ENCODE results near the gene AP5S1. TPM values are rescaled to one million over a fixed set of nuclear protein-coding genes. Genes with fewer than 3 reads are reported as not detected.
"Not testable (repeated sequence)": the region's sequence is repeated elsewhere in the genome, so short reads cannot be mapped to it uniquely, and the experiment has no call there.

Gene AP5S1
- polyA plus RNA-seq, 10 donors = 6.8 to 10.2 (median 8.3) TPM

DNA sequence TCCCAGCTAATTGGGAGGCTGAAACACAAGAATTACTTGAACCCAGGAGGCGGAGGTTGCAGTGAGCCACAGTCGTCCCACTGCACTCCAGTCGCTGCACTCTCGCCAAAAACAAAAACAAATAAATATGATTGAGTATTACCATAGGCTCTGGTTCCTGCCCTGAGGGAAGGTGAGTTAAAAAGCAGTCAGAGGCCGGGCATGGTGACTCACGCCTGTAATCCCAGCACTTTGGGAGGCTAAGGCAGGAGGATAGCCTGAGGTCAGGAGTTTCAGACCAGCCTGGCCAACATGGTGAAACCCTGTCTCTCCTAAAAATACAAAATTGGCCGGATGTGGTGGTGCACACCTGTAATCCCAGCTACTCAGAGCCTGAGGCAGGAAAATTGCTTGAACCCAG is 19.9 kb downstream of the AP5S1 start:
- DNase-seq = not testable (repeated sequence)

DNA sequence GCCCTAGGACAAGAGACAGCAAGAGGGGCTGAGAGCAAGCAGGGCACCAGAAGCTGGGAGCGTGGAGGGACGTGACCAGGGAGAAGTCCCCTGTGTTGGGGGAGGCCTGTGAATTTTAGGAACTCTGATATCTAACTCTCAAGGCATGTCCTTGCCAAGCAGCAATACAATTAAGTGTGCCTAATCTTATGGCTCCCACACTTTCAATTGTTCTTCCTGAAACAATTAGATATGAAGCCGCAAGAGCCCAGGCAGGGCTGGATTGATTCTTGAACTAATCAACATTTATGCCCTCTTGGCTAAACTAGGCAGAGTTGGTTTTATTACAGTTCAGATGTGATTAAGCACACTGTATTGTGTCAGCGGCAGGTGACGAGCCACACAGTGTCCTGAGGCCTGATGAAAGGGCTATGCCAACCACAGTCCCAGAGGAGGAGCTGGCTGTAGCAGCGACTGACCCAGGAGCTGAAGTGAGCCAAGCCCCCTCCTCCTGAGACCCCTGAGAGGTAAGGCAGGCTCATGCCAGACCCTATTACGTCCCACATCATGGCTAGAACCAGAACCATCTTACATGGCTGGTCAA is 22.1 kb downstream of the AP5S1 start:
- DNase-seq = no peak

DNA sequence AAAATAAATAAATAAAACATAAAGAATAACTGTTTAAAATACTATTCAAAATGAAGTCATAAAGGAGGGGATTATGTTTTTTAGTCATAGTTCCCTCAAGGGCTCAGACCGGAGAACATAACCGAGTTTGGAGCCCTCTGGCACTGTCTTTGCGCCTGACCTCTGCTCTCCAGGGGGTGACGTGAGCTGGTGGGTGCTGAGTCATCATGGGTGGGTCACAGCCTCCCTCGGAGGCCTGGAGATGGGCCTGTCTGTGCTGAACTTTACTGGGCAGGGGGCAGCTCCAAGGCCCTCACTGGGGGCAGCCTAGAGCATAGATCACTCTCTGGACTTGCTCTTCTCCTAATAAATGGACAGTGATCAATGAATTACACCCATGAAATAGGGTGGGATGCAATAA is 23.1 kb downstream of the AP5S1 start:
- DNase-seq = no peak

DNA sequence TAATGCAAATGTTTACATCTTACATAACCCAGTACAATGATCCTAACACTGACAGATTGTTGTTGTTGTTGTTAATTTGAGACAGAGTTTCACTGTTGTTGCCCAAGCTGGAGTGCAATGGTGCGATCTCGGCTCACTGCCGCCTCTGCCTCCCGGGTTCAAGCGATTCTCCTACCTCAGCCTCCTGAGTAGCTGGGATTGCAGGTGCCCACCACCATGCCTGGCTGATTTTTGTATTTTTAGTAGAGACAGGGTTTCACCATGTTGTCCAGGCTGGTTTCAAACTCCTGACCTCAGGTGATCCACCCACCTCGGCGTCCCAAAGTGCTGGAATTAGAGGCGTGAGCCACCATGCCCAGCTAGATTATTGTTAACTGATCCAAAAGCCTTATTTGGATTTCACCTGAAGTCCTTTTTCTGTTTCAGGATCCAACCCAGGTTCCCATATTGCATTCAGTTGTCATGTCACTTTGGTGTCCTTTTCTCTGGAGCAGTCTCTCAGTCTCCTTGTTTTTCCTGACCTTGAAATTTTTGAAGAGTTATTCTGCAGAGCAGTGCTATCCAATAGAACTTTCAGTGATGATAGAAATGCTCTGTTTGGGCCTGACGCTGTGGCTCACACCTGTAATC is 23.8 kb downstream of the AP5S1 start:
- not testable (repeated sequence) for DNase-seq

DNA sequence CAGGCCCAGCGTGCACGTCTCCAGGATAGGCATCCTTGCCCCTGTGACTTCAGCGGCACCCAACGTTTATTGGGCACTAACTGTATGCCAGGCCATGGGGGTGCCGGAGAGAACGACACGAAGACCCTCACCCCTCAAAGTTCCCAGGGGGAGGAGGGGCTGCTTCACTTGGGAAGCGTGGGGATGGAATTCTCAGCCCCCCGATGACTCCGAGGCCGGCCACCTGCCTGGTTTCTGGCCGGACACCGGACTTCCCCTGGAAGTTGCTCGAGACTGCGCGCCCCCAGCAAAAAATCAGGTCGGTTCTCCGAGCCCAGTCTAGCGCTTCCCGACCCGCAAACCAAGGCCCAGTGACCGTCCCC is 26.0 kb downstream of the AP5S1 start:
- peak in 1 of 3 donors; percentile 18 for DNase-seq

DNA sequence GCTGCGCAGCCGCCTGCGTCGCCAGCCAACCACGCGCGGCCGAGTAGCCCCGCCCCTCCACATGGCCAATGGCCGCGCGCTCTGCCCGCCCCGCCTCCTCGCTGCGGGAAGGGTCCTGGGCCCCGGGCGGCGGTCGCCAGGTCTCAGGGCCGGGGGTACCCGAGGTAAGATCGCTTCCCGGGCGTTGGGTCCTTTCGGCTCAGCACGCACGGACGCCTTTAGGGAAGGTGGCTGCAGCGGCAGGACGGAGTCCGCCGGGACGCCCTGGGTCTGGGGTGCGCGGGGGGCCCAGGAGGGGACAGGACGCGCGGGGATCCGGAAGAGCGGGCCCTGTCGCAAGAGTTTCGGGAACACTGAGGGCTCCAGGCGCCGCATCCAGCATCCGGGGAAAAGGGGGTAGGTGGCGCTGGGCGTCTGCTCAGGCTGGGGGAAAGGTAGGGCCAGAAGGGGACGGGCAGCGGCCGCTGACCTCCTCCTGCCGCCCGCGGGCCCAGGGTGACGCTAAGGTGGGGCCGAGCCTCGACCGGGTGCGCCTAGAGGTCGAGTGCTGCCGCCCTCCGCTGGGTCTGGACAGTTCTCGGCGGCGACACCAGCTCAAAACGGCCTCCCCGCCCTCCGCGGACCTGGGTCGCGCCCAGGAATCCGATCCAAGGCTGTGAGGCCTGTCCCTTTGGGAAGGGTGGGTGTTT is 26.5 kb downstream of the AP5S1 start, which contains the start of gene MAVS:
Gene MAVS, plus strand, starts transcription at position 95 of the 689 bp plus-strand sequence. CDS start 7,791 bp downstream, outside the sequence.
- peak; percentile 79 to 96 (median 90) for DNase-seq

DNA sequence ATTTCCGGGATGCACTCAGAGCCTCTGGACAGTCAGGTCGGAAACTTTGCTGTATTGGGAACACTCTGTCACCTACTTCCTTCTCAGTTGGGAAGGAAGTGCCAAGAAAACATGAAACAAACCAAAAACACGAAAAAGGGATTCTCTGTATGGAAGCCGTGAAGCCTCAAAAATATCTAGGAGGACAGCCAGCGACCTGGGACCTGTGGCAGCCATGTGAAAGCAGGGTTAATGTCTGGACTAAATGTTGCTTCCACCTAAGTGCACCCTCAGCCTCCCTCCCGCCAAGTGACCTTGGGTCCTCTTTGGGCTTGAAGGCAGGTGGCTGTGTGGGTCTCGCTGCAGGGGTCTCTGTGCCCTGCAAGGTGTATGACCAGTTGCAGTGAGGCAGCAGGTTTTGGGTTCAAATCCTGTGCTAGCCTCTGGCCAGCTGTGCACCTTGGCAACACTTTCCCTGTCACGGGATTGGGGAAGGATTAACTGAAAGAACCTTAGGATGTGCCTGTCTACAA is 27.1 kb downstream of the AP5S1 start:
- no peak for DNase-seq

DNA sequence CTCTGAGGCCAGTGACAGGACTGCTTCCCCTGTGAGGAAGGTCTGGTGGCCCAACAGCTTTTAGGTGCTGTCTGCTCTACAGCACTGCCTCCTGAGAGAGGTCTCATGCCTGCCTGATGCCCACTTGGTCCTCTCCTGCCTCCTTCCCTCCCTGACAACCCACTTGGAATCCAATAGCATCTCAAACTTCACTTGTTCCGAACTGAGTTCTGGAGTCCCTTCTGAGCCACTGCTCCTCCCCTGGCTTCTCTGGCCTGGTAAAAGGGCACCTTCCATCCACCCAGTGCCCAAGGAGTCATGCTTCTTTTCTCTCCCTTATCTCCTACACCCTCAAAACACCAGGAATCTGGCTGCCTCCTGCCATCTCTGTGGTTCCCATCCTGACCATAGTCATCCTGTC is 28.2 kb downstream of the AP5S1 start:
- DNase-seq = no peak

DNA sequence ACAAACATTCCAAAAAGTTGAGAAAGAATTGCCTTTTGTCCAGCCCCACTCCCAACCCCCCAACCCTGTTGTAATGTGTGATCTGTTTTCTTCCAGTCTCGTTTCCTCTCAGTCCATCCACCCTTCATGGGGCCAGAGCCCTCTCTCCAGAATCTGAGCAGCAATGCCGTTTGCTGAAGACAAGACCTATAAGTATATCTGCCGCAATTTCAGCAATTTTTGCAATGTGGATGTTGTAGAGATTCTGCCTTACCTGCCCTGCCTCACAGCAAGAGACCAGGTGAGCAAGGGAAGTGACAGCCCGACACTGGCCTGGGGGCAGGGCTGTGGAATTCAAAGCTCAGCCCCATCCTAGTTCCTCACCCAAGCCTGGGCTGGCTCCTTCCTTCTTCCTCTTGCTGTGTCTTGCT is 34.1 kb downstream of the AP5S1 start:
- DNase-seq = no peak

DNA sequence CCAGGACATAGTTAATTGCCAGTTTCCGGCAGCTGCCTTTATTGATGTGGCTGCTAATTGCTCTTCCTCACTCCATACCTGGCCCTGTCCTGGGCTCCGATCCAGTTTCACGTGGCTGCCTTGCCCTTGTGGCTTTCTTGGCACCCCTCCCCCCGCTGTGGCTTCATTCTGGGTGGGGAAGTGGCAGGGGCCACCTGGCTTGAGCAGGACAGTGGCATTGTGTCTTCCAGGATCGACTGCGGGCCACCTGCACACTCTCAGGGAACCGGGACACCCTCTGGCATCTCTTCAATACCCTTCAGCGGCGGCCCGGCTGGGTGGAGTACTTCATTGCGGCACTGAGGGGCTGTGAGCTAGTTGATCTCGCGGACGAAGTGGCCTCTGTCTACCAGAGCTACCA is 37.1 kb downstream of the AP5S1 start:
- no peak for DNase-seq

DNA sequence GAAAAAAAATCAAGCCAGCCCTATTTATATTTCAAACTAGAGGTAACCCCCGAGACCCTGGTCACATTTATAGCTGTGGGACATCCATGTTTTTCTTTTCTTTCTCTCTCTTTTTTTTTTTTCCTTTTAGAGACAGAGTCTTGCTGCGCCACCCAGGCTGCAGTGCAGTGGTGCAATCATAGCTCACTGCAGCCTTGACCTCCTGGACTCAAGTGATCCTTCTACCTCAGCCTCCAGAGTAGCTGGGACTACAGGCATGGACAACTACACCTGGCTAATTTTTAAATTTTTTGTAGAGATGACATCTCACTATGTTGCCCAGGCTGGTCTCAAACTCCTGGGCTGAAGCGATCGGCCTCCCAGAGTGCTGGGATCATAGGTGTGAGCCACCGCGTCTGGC is 38.3 kb downstream of the AP5S1 start:
- DNase-seq = no peak

DNA sequence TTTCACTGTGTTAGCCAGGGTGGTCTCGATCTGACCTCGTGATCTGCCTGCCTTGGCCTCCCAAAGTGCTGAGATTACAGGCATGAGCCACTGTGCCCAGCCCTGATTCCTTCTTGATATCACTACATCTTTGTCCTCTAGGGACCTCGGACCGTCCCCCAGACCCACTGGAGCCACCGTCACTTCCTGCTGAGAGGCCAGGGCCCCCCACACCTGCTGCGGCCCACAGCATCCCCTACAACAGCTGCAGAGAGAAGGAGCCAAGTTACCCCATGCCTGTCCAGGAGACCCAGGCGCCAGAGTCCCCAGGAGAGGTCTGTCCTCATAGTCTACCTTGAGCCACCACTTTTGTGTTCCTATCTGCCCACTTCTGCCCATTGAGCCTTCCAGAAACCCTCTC is 40.8 kb downstream of the AP5S1 start:
- no peak for DNase-seq

DNA sequence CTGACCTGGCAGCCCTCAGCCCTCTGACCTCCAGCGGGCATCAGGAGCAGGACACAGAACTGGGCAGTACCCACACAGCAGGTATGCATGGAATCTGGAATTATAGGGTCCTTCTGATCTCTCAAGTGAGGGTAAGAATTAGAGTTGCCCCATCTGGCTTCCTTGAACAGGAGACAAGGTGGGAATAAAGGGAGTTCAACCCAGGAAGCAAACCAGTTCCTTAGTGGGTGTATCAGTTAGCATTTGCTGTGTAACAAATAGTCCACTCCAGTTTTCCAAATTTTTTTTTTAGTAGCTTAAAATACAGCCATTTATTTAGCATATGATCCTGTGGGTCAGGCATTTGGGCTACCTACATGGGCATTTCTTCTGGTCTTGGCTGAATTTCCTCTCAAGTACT is 42.0 kb downstream of the AP5S1 start:
- DNase-seq = no peak

DNA sequence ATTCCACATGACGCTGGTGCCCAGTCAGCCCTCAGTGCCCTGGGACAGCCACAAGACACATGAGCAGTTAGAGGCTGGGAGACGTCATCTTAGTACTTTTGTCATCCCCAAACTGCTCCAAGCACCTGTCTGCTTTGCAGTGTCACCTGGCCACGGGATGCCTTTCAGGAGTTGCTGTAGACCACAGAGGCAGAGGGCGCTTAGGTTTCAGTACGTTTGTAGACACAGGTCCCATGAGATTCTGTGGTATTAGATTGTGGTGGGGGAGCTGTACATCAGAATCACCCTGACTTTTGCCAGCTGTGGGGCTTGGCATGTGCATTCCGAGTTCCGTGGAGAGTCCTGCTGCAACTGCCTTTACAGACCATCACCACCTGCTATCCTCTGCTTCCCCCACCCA is 43.0 kb downstream of the AP5S1 start:
- no peak for DNase-seq

DNA sequence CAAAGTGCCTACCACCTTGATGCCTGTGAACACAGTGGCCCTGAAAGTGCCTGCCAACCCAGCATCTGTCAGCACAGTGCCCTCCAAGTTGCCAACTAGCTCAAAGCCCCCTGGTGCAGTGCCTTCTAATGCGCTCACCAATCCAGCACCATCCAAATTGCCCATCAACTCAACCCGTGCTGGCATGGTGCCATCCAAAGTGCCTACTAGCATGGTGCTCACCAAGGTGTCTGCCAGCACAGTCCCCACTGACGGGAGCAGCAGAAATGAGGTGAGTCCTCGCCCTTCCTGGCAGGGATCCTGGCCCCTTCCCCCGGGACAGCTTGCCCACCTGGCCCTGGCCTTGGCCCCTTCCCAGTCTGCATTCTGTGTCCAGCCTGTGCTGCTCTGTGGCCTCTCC is 44.2 kb downstream of the AP5S1 start:
- DNase-seq = no peak

DNA sequence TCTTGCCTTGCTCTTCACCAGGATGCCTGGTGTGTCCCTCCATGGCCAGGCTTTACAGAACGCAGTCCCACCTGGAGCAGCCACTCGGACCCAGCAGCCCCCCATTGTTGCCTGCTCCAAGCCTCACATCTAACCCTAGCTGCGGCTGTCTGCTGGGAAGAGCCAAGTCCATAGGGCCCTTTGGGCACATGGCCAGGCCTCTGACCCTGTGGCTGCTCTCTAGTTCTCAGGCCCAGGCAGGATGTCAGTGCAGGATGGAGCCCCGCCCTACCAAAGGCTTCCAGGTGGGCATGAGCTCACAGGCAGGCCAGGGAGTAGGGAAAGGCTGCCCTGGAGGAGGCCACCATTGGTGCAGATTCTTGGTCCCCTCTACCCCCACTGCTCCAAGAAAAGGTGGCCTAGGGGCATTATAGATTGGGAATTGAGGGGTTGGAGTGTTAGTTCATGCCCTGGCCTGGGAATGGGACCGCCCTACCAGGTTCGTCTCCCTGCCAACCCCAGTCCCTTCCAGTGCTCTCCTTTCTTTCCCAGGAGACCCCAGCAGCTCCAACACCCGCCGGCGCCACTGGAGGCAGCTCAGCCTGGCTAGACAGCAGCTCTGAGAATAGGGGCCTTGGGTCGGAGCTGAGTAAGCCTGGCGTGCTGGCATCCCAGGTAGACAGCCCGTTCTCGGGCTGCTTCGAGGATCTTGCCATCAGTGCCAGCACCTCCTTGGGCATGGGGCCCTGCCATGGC is 45.0 kb downstream of the AP5S1 start:
- no peak for DNase-seq

DNA sequence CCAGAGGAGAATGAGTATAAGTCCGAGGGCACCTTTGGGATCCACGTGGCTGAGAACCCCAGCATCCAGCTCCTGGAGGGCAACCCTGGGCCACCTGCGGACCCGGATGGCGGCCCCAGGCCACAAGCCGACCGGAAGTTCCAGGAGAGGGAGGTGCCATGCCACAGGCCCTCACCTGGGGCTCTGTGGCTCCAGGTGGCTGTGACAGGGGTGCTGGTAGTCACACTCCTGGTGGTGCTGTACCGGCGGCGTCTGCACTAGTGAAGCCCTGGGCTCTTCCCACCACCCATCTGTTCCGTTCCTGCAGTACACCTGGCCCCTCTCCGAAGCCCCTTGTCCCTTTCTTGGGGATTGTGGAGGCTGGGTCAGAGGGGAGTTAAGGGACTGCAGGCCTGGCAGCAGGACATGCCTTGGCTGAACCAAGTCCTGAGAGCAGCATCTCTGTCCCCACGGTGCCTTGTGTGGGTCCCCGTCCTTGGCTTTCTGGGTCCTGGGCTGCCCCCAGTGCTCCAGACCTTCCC is 45.6 kb downstream of the AP5S1 start:
- no peak for DNase-seq

DNA sequence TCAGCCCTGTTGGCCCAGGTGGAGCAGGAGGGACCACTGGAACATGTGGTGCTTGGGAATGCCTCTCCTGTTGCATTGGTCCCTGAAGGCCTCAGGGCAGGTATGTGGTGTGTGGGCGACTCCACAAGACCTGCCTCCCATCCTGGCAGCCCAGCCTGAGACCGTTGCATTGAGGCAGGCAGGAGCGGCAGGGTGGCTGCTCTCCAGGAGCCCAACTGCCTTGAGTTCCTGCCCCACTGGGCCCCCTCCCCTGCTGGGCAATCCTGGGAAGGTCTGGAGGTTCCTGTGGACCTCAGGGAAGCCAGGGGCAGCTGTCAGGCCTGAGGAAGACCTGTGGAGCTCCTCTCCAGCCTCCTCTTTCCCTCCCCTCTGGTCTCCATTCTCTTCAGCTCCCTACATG is 46.1 kb downstream of the AP5S1 start:
- DNase-seq = no peak

DNA sequence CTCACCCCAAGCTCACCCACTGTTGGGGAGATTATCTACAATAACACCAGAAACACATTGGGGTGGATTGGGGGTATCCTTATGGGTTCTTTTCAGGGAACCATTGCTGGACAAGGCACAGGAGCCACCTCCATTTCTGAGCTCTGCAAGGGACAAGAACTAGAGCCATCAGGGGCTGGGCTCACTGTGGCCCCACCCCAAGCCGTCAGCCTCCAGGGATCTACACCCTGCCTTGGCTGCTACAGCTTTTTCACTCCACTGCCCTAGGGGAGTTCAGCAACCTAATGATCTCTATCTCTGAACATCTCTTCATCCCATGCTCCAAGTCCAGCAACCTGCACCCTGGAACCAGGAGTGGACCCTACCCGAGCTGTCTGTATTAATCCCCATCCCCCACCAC is 47.5 kb downstream of the AP5S1 start:
- no peak for DNase-seq

DNA sequence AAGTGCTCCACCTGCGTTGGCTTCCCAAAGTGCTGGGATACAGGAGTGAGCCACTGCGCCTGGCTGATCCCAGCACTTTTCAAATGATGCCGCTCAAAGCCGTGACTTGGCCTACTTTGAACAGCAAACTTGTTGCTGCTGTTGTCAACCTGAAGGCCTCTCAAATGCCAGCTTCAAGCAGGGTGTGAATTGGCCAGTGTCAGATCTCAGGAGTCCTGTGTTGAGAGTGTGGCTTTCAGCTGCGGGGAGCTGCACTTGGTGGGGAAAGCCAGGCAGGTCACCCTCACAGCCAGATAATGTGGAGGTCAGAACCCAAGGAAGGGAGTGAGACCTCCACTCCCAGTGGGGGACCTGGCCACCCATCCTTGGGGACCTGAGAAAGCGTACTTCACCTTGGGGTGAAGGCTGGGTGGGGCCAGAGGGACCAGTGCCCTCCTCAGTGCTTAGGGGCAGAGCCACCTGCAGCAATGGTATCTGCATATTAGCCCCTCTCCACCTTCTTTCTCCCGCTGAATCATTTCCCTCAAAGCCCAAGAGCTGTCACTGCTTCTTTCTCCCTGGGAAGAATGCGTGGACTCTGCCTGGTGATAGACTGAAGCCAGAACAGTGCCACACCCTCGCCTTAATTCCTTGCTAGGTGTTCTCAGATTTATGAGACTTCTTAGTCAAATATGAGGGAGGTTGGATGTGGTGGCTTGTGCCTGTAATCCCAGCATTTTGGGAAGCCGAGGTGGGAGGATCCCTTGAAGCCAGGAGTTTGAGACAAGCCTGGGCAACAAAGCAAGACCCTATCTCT is 49.7 kb downstream of the AP5S1 start:
- no peak for DNase-seq

DNA sequence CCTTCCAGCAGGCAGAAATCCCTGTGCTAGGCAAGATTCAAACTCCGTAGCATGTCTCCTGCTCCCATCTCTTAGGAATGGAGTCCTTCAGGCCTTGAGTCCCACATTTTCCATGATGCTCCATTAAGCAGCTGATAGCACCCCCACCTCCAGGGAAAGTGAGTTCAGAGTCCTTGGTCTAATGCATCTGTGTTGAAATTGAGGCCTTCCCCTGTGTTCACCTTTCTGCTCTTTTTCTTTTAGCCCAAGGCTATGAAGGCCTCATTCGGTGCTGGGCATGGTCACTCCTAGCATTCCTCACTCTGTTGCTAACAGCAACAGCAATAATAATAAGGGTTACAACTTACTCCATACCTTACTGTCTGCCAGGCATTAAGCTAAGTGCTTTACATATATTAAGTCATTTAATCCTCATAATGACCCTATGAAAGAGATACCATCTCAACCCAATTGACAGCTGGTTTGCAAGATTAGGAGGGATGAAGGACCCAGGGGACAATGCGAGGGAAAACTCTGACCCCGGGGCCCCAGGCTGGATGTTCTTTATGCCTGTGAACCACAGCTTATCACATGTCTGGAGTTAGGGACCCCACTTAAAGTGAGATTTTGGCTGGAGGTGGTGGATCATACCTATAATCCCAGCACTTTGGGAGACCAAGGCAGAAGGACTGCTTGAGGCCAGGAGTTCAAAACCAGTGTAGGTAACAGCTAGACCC is 51.4 kb downstream of the AP5S1 start:
- no peak for DNase-seq
